NOMO-1 (cell line): ENCODE results near the gene ARHGAP15.

Experiments used
- DNase-seq, 2 experiments: peaks; one replicate each; lab custom pipeline; 2025; ENCODE audit not compliant: unreplicated experiment in 2 of 2; lab: John Stamatoyannopoulos, UW

The ARHGAP15 gene

GRCh38 chr2:143383016-143383415 is 253.8 kb downstream of the ARHGAP15 start:
- no peak for DNase-seq

- no peak for DNase-seq
Observed at GRCh38 chr2:143384111-143384510, 254.9 kb downstream of the ARHGAP15 start.

DNA sequence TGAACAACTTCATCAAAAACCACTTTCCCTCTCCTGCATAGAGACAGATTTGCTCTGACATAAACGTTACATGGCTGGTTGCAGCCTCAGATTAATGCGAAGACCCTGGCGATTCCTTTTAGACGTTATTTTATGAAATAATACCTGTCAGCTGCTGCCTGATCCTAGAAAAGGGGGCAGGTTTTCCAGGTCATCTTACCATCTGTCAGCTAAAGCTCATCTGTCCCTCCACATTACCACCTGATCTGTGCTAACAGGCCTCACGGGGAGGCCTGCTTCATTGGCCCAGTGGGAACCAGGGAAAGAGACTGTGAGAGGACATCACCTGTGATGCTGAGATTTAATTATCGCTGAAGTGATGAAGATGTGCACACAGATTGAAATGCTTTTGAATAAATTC is 261.0 kb downstream of the ARHGAP15 start:
- DNase-seq, result no peak

GRCh38 chr2:143392358-143392757 is 263.1 kb downstream of the ARHGAP15 start:
- no peak for DNase-seq

GRCh38 chr2:143394062-143394461 is 264.8 kb downstream of the ARHGAP15 start:
- no peak for DNase-seq

GRCh38 chr2:143397884-143398614 is 268.8 kb downstream of the ARHGAP15 start:
- DNase-seq, result no peak

GRCh38 chr2:143398781-143399180 is 269.6 kb downstream of the ARHGAP15 start:
- no peak for DNase-seq

GRCh38 chr2:143399631-143400069 is 270.4 kb downstream of the ARHGAP15 start:
- no peak for DNase-seq

- no peak for DNase-seq
Observed at GRCh38 chr2:143401861-143402260, 272.6 kb downstream of the ARHGAP15 start.

DNA sequence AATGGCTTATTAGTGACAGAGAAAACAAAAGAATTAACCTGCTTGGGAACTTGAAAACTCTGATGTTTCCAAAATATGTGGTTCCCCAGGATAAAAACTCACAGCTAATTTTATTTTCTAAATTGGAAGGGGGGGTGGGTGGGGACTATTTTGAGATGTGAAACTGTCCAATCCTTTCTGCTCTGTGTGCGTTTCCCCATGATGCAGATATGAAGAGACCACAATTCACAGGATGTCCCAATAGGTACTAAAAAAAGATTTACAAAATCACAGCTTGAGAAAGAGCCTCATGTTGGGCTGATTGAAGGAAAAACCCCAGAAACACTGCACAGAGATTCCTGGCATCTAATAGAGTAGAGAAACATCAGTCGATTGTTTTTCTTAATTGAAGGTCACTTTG is 273.2 kb downstream of the ARHGAP15 start:
- DNase-seq, result peak; percentile 9 to 61

DNA sequence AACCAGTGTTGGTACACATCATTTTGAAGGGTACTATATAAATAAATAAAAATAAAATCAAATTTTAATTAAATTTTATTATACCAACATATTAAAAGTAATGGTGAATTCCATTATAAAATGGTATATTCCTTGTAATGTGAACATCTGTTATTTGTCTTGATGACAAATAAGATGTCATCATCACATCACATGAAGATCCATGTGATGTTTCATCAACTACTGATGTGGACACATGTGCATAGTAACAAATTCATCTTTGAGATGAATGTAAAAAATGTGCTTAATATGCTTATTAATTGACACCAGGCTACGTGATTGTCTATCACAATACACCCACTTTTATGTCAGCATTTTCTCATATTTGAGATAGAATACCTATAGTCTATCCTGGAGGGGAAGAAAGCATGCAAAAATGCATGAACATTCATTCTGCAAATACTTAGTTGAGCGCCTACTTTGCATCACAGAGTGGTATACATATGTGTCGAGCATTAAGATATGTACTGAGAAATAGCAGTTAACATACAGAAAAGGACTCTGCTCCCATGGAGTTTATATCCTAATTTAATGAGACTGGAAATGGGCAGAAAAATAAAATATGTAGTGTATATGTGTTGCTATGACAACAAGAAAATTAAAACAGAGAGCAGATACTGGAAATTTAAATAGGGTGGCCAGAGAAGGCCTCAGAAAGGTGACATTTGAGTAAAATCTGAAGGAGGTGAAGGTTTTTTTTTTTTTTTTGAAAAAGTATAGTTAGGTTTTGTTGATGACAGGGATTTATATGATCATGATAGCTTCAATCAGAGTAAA is 281.1 kb downstream of the ARHGAP15 start:
- no peak for DNase-seq

GRCh38 chr2:143415571-143415970 is 286.4 kb downstream of the ARHGAP15 start:
- no peak for DNase-seq

GRCh38 chr2:143417428-143417827 is 288.2 kb downstream of the ARHGAP15 start:
- no peak for DNase-seq

DNA sequence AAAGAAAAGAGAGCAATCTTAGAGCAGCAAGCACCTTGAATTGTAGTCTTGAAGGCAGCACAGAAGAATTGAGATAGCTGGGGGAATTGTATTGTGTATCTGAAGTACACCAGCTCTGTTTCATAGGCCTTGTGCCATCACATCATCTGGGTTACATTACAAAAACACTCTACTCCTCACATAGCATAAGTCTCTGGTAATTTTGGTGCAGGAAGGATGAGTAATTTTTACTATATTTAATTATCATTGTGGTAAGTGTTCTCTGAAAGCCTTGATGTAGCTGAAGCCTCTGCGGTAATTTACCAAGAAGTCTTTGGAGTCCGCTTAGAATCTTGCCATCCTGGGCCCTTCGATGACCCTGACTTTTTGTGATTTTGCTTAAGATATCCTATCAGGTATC is 291.1 kb downstream of the ARHGAP15 start:
- DNase-seq, result no peak

GRCh38 chr2:143422681-143423080 is 293.5 kb downstream of the ARHGAP15 start:
- DNase-seq, result peak; percentile 0 to 22

GRCh38 chr2:143425896-143426295 is 296.7 kb downstream of the ARHGAP15 start:
- DNase-seq, result no peak

- DNase-seq, result no peak
Observed at GRCh38 chr2:143426296-143426695, 297.1 kb downstream of the ARHGAP15 start.

- no peak for DNase-seq
Observed at GRCh38 chr2:143428700-143429099, 299.5 kb downstream of the ARHGAP15 start.

DNA sequence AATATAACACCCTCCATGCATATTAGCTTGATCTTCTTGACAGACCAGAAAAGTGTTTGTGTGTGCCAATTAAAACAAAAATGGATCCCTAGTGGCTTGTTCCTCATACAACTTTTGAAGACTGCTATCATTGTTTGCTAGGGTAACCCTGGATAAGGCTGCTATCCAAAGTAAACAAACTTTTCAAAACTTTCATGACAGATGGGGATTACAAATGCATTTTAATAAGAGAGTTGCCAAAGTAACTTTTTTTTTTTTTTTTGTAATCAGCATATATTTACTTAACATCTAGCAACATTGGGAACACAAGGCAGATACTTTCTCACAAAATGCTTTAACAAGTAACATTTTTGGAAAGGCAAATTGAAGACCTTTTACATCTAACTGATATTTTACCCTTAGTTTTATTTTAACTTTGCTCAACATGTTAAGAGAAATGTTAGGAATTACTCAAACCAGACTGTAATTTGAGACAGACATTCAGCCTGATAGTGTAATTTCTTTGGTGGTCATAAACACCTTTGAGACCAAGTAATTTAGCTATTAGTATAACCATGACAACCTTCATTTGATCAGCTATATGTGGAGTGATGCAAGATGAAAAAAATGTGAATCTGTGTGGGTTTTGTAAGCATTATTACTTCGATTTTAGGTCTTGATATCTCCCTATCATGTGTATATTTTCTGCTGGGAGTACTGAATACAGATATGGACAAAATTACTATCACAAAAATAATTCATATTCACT is 300.9 kb downstream of the ARHGAP15 start:
- DNase-seq, result no peak

DNA sequence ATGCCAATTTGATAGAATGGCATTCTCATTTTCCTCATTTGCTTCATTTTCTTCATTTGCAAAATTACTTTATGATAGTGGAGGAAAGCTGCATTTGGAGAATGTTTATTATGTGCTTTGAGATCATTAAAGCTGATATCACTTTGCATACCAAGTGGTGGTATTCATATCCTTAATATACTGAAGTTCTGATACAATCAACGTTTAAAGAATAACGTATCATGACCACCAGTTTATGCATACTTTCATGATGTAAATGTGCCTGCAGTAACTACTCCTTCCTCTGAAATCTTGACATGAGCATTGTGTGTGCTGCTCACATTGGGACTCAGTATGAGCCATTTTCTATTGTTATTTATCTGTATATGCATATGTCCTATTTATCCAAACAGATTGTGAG is 302.1 kb downstream of the ARHGAP15 start:
- no peak for DNase-seq

GRCh38 chr2:143433251-143433650 is 304.0 kb downstream of the ARHGAP15 start:
- no peak for DNase-seq
